Uterus (tissue), 2 donors: ENCODE measurements around the gene UPF3A.

Experiments
- POLR2A ChIP-seq, 2 donors: fragments of 450-650 bp; IDR thresholded peaks; one replicate each; pipeline ENCODE4 v1.6.1; 2016; ENCODE audit warnings: antibody characterized with exemption in 2 of 2, mild to moderate bottlenecking in 1 of 2, moderate library complexity in 1 of 2
- TF ChIP-seq, protein P1 (sequence below), 4 experiments: fragments of 200-600 bp in 2 of 4; fragments of 450-650 bp in 2 of 4; sonication (generic) in 2 of 4; IDR thresholded peaks; one replicate each; pipeline ENCODE4 v1.5.1; 2016 to 2019; ENCODE audit warnings: antibody characterized with exemption in 4 of 4, mild to moderate bottlenecking in 2 of 4, moderate library complexity in 1 of 4

DNA sequence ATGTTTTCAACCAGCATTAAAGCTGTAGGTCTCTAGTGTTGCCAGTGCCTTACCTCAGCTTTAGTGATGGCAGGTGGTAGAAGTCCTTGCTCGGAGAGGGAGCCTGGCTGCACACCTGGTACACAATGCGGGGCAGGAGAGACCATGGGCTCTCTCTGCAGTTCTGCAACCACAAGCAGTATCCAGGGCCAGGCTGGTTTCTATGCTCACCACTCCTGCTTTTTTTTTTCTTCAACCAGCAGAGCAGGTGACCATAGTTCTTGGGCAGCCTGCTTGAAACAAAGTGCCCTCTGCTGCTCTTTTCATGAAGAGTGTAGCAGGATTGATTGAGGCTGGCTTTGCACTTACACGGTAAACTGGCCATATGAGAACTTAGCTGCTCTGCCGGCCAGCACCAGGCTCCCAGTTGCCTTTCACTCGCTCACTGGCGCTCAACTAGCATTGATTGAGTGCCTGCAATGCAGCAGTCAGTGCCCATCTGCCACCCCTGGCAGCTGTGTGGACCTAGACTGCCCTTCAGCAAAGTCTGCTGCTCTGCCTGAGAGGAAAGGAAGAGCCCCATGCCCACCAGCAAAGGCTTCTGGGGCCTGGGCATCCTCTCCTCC lies 28.5 kb downstream of the UPF3A start:
- TF ChIP-seq, protein P1, sequence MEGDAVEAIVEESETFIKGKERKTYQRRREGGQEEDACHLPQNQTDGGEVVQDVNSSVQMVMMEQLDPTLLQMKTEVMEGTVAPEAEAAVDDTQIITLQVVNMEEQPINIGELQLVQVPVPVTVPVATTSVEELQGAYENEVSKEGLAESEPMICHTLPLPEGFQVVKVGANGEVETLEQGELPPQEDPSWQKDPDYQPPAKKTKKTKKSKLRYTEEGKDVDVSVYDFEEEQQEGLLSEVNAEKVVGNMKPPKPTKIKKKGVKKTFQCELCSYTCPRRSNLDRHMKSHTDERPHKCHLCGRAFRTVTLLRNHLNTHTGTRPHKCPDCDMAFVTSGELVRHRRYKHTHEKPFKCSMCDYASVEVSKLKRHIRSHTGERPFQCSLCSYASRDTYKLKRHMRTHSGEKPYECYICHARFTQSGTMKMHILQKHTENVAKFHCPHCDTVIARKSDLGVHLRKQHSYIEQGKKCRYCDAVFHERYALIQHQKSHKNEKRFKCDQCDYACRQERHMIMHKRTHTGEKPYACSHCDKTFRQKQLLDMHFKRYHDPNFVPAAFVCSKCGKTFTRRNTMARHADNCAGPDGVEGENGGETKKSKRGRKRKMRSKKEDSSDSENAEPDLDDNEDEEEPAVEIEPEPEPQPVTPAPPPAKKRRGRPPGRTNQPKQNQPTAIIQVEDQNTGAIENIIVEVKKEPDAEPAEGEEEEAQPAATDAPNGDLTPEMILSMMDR (IDR thresholded peaks at IDR 0.05), result no peak
- no peak for TF ChIP-seq POLR2A (IDR thresholded peaks at IDR 0.05)
